ENCODE data around the gene BCAS2.

- no peak for TF ChIP-seq CTCF (conservative IDR thresholded peaks at IDR 0.05)
- no peak for TF ChIP-seq ZFX (IDR thresholded peaks at IDR 0.05)
Observed at GRCh38 chr1:114549137-114549536, 32.3 kb downstream of the BCAS2 start.

Measured in C4-2B (cell line).